UCSD-AML1 (cell line): ENCODE results near the gene DNAJA4.

ENCODE experiments used
- DNase-seq: peaks from one replicate; lab custom pipeline; 2025; ENCODE audit not compliant: unreplicated experiment; lab: John Stamatoyannopoulos, UW

Gene DNAJA4

DNA sequence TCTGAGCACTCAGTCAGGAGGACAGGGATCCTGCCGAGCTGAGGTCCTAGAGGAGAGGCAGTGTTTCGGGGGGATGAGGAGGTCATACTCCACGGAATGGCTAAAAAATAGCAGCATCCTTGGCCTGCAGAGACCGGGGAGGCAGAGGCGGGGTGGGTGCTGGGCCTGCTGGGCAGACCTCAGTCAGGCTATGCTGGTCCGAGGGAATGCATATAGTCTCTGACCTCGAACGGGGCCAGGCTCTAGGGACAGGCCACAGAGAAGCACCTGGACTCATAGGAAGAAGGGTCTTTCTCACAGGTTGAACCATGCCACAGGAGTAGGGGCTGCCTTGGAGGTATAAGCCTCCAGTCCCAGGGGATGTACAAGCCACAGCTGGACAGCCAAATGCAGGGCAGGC is 49.0 kb downstream of the DNAJA4 start:
- no peak for DNase-seq

DNA sequence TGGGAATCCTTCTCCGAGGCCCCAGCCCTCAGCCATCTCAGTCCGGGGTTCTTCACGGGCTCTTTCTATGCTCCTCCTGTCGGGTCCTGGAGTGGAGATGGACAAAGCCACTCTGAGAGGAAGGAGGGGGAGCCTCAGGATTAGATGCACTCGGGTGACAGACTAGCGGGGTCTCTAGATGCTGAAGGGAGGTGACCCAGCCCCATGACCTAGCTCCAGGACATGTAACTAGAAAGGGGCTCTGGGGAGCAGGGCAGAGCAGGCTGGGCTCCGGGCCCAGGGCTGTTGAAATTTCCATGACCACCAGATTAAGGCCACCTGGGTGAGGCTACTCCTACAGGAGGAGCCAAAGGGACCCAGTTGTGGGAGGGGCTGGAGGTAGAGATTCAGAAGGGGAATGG is 49.8 kb downstream of the DNAJA4 start:
- no peak for DNase-seq

DNA sequence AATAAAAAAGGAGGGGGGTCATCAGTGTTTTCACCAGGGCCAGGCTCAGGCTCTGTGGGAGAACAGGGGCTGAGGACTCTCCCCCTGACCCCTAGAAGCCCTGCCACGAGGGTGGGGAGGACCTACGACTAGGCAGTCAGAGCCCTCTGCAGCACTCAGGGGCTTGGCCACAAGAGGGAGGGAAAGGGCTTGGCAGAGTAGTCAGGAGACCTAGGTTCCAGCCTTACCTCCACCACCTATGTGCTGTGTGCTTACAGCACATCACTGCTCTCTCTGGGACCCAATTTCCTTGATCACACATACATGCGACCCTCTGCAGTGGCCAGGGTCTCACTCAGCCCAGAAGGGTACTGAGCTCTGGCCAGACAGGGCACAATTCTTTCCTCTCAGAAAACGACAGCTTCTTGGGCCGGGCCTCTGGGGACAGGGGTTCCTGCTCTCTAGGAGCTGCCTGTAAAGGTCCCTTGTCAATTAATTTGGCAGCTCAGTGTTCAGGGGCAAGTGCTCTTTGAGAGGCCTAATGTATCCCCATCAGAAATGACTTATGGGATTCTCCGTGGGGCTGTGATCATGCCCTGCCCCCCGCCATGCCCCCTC is 51.4 kb downstream of the DNAJA4 start:
- DNase-seq: peak; percentile 35

GRCh38 chr15:78316283-78317083 is 52.1 kb downstream of the DNAJA4 start:
- no peak for DNase-seq

DNA sequence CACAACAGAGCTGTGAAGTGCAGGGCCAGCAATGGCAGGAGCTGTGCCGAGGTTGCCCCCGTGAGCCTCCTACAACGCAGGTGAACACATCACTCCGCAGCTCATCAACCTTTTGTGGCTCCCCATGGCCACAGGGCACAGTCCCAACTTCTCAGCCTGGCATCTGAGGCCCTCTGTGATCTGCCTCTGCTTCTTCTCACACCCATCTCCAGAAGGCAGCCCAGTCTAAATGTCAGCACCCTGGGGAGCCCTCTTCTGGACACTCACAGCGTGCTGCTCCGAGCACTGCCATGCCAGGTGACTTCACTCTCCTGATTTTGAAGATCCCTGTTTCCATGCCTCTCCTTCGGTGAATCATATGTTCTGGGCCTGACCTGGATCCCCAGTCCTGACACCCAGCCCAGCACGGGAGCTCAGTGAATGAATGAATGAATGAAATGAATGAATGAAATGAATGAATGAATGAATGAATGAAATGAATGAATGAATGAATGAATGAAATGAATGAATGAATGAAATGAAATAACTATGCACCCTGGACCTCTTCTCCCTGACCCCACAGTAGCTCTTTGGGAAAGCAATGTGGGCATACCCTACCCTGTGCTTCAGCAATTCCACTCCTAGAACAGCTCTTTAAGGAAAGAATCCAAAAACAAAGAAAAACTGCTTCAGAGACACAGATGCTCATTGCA is 52.9 kb downstream of the DNAJA4 start:
- no peak for DNase-seq

DNA sequence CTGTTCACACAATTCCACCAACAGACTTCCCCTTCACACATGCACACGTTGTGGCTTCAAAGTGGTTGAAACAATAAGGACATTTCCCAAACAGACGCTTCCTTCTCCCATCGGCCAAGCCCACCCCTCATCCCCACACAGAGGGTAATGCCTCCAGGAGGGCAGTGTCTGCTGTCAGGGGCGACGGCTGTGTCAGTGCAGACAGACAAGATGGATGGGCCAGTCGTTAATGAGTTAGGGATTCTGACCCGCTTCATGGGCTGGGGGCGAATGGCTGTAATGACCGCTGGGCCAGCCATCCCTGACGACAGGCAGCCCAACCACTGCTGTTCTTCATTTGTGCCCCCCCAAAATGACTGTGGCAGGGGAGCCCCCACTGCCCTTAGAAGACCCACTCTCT is 55.2 kb downstream of the DNAJA4 start:
- DNase-seq: no peak

GRCh38 chr15:78320183-78320582 is 55.8 kb downstream of the DNAJA4 start:
- DNase-seq: no peak

- no peak for DNase-seq
Measured at GRCh38 chr15:78321041-78321570, 56.7 kb downstream of the DNAJA4 start.

DNA sequence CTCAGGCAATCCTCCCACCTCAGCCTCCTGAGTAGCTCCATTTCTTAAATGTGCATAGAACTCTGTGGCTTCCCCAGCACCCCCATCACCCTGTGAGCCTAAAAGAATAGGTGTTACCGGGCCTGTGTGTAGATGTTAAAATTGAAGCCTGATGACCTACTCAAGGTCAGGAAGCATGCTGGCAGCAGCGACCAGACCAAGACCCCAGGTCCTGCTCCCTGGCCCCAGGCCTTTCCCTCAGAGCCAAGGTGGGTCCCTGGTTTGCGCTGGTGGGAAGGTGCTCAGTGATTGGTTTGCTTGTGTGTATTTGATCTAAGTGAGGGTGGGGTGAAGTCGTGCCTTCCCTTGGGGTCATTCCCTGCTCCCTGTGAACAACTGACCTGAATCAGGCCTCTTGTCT is 57.4 kb downstream of the DNAJA4 start:
- no peak for DNase-seq

DNA sequence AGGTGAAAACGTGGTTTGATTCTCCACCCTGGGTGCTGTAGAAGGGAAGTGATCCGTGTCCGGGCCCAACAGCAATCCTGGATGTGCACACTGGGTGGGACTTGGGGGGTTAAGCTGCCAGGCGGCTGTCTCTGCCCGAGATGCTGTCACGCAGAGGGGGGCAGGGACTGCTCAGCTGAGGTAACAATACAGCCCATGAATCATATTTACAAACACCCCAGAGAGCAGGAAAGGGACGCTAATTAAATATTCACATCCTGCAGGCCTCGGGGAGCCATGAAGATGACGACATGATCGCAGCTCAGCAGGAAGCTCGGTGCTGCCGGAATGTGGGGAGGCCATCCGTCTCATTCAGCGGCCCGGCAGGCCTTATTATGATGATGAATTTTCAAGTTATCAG is 57.9 kb downstream of the DNAJA4 start:
- DNase-seq: no peak

GRCh38 chr15:78322724-78323521 is 58.6 kb downstream of the DNAJA4 start:
- DNase-seq: no peak

GRCh38 chr15:78323693-78324092 is 59.3 kb downstream of the DNAJA4 start:
- no peak for DNase-seq

GRCh38 chr15:78324144-78324543 is 59.8 kb downstream of the DNAJA4 start:
- no peak for DNase-seq

DNA sequence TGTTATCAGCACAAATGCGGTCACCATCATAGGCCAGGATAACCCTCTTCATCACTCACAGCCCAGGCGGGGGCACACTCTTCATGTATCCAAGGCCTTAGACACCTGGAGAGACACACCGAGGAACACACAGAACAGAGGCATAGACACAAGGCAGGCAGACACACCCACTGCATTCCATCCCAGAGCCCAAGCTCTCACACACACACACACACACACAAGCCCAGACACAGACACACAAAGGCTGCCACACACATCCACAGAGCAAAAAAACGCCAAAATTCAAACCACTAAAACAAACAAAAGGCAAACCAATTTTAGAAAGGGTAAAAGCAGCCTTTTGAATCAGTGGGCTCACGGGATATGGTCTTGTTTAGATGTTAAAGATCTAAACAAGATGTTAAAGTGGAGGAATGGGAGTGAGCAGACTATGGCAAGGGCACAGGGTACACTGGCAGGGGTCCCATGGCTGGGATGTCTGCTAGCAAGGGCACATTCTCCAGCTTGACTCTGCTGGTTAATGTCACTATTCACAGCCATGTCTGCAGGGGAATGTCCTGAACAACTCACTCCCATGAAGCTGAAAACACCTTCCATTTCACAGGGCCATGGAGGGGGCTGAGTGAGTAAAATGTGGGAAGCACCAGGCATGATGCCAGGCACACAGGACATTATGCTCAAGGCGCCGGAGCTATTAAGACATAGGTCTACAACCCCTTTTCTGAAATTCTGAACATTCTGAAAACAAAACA is 60.9 kb downstream of the DNAJA4 start:
- DNase-seq: no peak

GRCh38 chr15:78327466-78327865 is 63.1 kb downstream of the DNAJA4 start:
- no peak for DNase-seq

- no peak for DNase-seq
Measured at GRCh38 chr15:78329625-78330024, 65.3 kb downstream of the DNAJA4 start.
